ENCODE results near the gene COX20. TPM values are rescaled to one million over a fixed set of nuclear protein-coding genes. Genes with fewer than 3 reads are reported as not detected.

Gene COX20
- total and polyA plus RNA-seq, 10 of the 15 experiments (the other 5 are each of a cell fraction or from before 2014, with no cell fraction given): 22.8 to 112 (median 52.7) TPM

GRCh38 chr1:244788493-244789275 lies 46.8 kb upstream of the COX20 start:
- DNase-seq (ENCODE audit: low read depth, low spot score): no peak
- Histone ChIP-seq H3K27ac (ENCODE audit: control insufficient read depth, insufficient read depth) (no peak overlapping the region), H3K36me3 (ENCODE audit: control insufficient read depth in 2 of 2, insufficient read depth in 2 of 2, low read length in 1 of 2) (no peaks in the 10 kb centered on the region), H3K4me2 (ENCODE audit: control insufficient read depth, insufficient read depth) (no peak overlapping the region), H3K4me1 (ENCODE audit: control insufficient read depth, insufficient read depth, low read length) (no peaks in the 10 kb centered on the region), H3K9ac (ENCODE audit: control insufficient read depth, insufficient read depth, low read length) (no peak overlapping the region), H3K4me3 (no peak overlapping the region), H2AFZ (ENCODE audit: control insufficient read depth, low read depth, low read length) (no peak overlapping the region), H3K27me3 (replicated peaks in 1 of 2; ENCODE audit: control insufficient read depth in 2 of 2, insufficient read depth in 2 of 2, low read length in 1 of 2) (peaks cover 0 to 2% of the 10 kb centered on the region in 2 experiments; a peak in 2 of 4 replicates), H3K79me2 (ENCODE audit: control insufficient read depth, insufficient read depth, low read length) (no peaks in the 10 kb centered on the region), H3K9me3 (replicated peaks; ENCODE audit: control insufficient read depth, insufficient read depth, low read length) (no peaks in the 10 kb centered on the region), H4K20me1 (ENCODE audit: control insufficient read depth, insufficient read depth) (no peaks in the 10 kb centered on the region)
- ATAC-seq: no peak
- no peak for FAIRE-seq
- in situ Hi-C loops (cut with MboI): no loop called here
- peak; percentile 25; the same call in 1 of the 2 replicates for TF ChIP-seq SPI1 (IDR thresholded peaks at IDR 0.05; ENCODE audit: borderline replicate concordance, insufficient read depth, low read depth, low read length)
- TF ChIP-seq, protein P1, sequence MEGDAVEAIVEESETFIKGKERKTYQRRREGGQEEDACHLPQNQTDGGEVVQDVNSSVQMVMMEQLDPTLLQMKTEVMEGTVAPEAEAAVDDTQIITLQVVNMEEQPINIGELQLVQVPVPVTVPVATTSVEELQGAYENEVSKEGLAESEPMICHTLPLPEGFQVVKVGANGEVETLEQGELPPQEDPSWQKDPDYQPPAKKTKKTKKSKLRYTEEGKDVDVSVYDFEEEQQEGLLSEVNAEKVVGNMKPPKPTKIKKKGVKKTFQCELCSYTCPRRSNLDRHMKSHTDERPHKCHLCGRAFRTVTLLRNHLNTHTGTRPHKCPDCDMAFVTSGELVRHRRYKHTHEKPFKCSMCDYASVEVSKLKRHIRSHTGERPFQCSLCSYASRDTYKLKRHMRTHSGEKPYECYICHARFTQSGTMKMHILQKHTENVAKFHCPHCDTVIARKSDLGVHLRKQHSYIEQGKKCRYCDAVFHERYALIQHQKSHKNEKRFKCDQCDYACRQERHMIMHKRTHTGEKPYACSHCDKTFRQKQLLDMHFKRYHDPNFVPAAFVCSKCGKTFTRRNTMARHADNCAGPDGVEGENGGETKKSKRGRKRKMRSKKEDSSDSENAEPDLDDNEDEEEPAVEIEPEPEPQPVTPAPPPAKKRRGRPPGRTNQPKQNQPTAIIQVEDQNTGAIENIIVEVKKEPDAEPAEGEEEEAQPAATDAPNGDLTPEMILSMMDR (IDR thresholded peaks at IDR 0.05 in 2 of 3, conservative IDR thresholded peaks at IDR 0.05 in 1 of 3; ENCODE audit: control insufficient read depth in 2 of 3, extremely low read depth in 1 of 3, insufficient read depth in 1 of 3, low read depth in 3 of 3, low read length in 3 of 3): no peak
- CTCF ChIA-PET: interaction anchor here (1.0 to 2.5 kb wide), 3 partner anchors 12 to 188 kb away, joined by 3 to 10 read pairs (median 4); no protein-coding TSS in a partner anchor
- RAD21 ChIA-PET (ENCODE audit: unreplicated experiment): no interaction called here
- SMC1A ChIA-PET (ENCODE audit: uncharacterized antibody, unreplicated experiment): no interaction called here
- intact Hi-C loops (cut with micrococcal nuclease; ENCODE audit: unreplicated experiment): no loop called here
- 56% methylated on average over 23 of the region's 23 CpGs for WGBS (ENCODE audit: insufficient coverage, insufficient replicate concordance, low lambda C conversion rate, missing lambda C conversion rate)
- POLR2A ChIA-PET: no interaction called here
- no TSS peak for BruUV-seq (replicated peaks)

- in situ Hi-C loops (cut with MboI) (no loop called here), intact Hi-C loops (cut with micrococcal nuclease; ENCODE audit: unreplicated experiment) (no loop called here)
- POLR2A ChIA-PET: no interaction called here
- DNase-seq (ENCODE audit: low read depth, low spot score): no peak
- no peaks in the 10 kb centered on the region for H3K9me3 ChIP-seq (replicated peaks; ENCODE audit: control insufficient read depth, insufficient read depth, low read length)
- H4K20me1 ChIP-seq (ENCODE audit: control insufficient read depth, insufficient read depth): no peaks in the 10 kb centered on the region
- CTCF ChIA-PET: interaction anchor here (1.0 to 2.5 kb wide), 3 partner anchors 12 to 189 kb away, joined by 3 to 10 read pairs (median 4); no protein-coding TSS in a partner anchor
- H3K9ac ChIP-seq (ENCODE audit: control insufficient read depth, insufficient read depth, low read length): no peak overlapping the region
- no peaks in the 10 kb centered on the region for H3K79me2 ChIP-seq (ENCODE audit: control insufficient read depth, insufficient read depth, low read length)
- no peak overlapping the region for H3K27ac ChIP-seq (ENCODE audit: control insufficient read depth, insufficient read depth)
- WGBS (ENCODE audit: insufficient coverage, insufficient replicate concordance, low lambda C conversion rate, missing lambda C conversion rate): 13% methylated on average over 4 of the region's 4 CpGs
- SMC1A ChIA-PET (ENCODE audit: uncharacterized antibody, unreplicated experiment): interaction anchor here (1.2 to 1.3 kb wide), 2 partner anchors 91 to 184 kb away, joined by 4 to 5 read pairs; no protein-coding TSS in a partner anchor
- no TSS peak for BruUV-seq (replicated peaks)
- H2AFZ ChIP-seq (ENCODE audit: control insufficient read depth, low read depth, low read length): no peak overlapping the region
- ATAC-seq: no peak
- no peak overlapping the region for H3K4me3 ChIP-seq
- RAD21 ChIA-PET (ENCODE audit: unreplicated experiment): interaction anchor here (1.4 kb wide), 1 partner anchor 253 kb away, joined by 3 read pairs; no protein-coding TSS in a partner anchor
- TF ChIP-seq IKZF2 (IDR thresholded peaks at IDR 0.05): no peak
- no peaks in the 10 kb centered on the region for H3K4me1 ChIP-seq (ENCODE audit: control insufficient read depth, insufficient read depth, low read length)
- H3K36me3 ChIP-seq (ENCODE audit: control insufficient read depth in 2 of 2, insufficient read depth in 2 of 2, low read length in 1 of 2): no peaks in the 10 kb centered on the region
- peaks cover 0 to 2% of the 10 kb centered on the region in 2 experiments; a peak in 2 of 4 replicates for H3K27me3 ChIP-seq (replicated peaks in 1 of 2; ENCODE audit: control insufficient read depth in 2 of 2, insufficient read depth in 2 of 2, low read length in 1 of 2)
- FAIRE-seq: no peak
- H3K4me2 ChIP-seq (ENCODE audit: control insufficient read depth, insufficient read depth): no peak overlapping the region
These were observed 46.2 kb upstream of the COX20 start for GRCh38 chr1:244789276-244789580.
